Naive thymus-derived CD4-positive, alpha-beta T cell (primary cell): ENCODE data around the gene ALDH3B2. TPM values are rescaled to one million over a fixed set of nuclear protein-coding genes. Genes with fewer than 3 reads are reported as not detected.

Experiments
- ATAC-seq: fragments of 150-1000 bp; cut with Tn5 transposase; 2 replicates; pipeline ENCODE4 v1.10.0; 2021; ENCODE audit warnings: mild to moderate bottlenecking, moderate library complexity
- CTCF ChIA-PET: fragments of 350-600 bp; sonication (Branson Sonifier 250); formaldehyde crosslinking; loops from one replicate; lab custom pipeline; 2021; ENCODE audit warnings: antibody characterized with exemption; lab: Charles Lee
- POLR2A ChIA-PET: fragments of 350-600 bp; sonication (Branson Sonifier 250); formaldehyde crosslinking; loops from one replicate; lab custom pipeline; 2021; ENCODE audit warnings: antibody characterized with exemption, inconsistent platforms; lab: Charles Lee
- DNase-seq, 9 donors: peaks; one replicate each; pipeline versions ENCODE4 v3.0.0 to v3.0.0-alpha.2; 2020 to 2022; ENCODE audit warnings: mixed read lengths in 1 of 9
- H3K27ac ChIP-seq: one replicate; pipeline ENCODE4 v1.7.0; 2013; ENCODE audit warnings: mild to moderate bottlenecking, low read depth, low read length, moderate library complexity
- H3K27me3 ChIP-seq, 2 donors: one replicate each; pipeline ENCODE4 v1.7.0; 2013; ENCODE audit warnings: low read length in 2 of 2, mild to moderate bottlenecking in 2 of 2, moderate library complexity in 2 of 2; ENCODE audit not compliant: control insufficient read depth in 2 of 2, insufficient read depth in 2 of 2
- H3K36me3 ChIP-seq, 3 experiments: 1 replicate in 2 of 3; 2 replicates in 1 of 3; pipeline ENCODE4 v1.7.0; 2013; ENCODE audit warnings: low read length in 3 of 3, mild to moderate bottlenecking in 3 of 3, moderate library complexity in 1 of 3; ENCODE audit not compliant: insufficient read depth in 3 of 3, control insufficient read depth in 2 of 3
- H3K4me1 ChIP-seq, 2 donors: one replicate each; pipeline ENCODE4 v1.7.0; 2013; ENCODE audit warnings: low read length in 2 of 2, mild to moderate bottlenecking in 2 of 2, moderate library complexity in 1 of 2; ENCODE audit not compliant: control insufficient read depth in 2 of 2, insufficient read depth in 2 of 2
- H3K4me3 ChIP-seq: 2 replicates; pipeline ENCODE4 v1.7.0; 2013; ENCODE audit warnings: mild to moderate bottlenecking, low read length
- H3K9me3 ChIP-seq, 3 experiments: 1 replicate in 2 of 3; 2 replicates in 1 of 3; pipeline ENCODE4 v1.7.0; 2013; ENCODE audit warnings: low read length in 3 of 3; ENCODE audit not compliant: control insufficient read depth in 2 of 3
- H3K27ac Mint-ChIP-seq, 9 donors: one replicate each; pipeline ENCODE4 v1.8.0; 2020 to 2022; ENCODE audit warnings: mixed read lengths in 9 of 9, mild to moderate bottlenecking in 8 of 9, moderate library complexity in 5 of 9, inconsistent platforms in 2 of 9
- H3K27me3 Mint-ChIP-seq, 5 donors: one replicate each; pipeline ENCODE4 v1.8.0; 2021 to 2022; ENCODE audit warnings: mixed read lengths in 5 of 5, mild to moderate bottlenecking in 1 of 5
- H3K36me3 Mint-ChIP-seq, 5 donors: one replicate each; pipeline ENCODE4 v1.8.0; 2020 to 2022; ENCODE audit warnings: mixed read lengths in 5 of 5, mild to moderate bottlenecking in 3 of 5, inconsistent platforms in 1 of 5
- H3K4me1 Mint-ChIP-seq, 7 donors: one replicate each; pipeline ENCODE4 v1.8.0; 2020 to 2022; ENCODE audit warnings: mixed read lengths in 7 of 7, mild to moderate bottlenecking in 3 of 7, inconsistent platforms in 1 of 7
- H3K4me3 Mint-ChIP-seq, 10 donors: one replicate each; pipeline ENCODE4 v1.8.0; 2020 to 2022; ENCODE audit warnings: mild to moderate bottlenecking in 10 of 10, mixed read lengths in 10 of 10, moderate library complexity in 6 of 10, inconsistent platforms in 2 of 10
- H3K9me3 Mint-ChIP-seq, 11 donors: one replicate each; pipeline ENCODE4 v1.8.0; 2020 to 2022; ENCODE audit warnings: mixed read lengths in 11 of 11, mild to moderate bottlenecking in 4 of 11, inconsistent platforms in 1 of 11, moderate library complexity in 1 of 11
- intact Hi-C, 2 donors: fragments of 100-400 bp; cut with micrococcal nuclease; formaldehyde crosslinking; loops; one replicate each; pipeline ENCODE4 v1.15.1; 2023
- polyA plus RNA-seq, 2 donors: library from polyadenylated mRNA; unstranded; fragments of 300-500 nt; fragmentation: Illumina TruSeq; gene quantifications; one replicate each; pipeline ENCODE4 v1.2.3, GENCODE V29; 2021
- total RNA-seq, 6 experiments: library from RNA in 5 of 6; stranded (reverse) in 5 of 6; gene quantifications; 1 replicate in 5 of 6; 2 replicates in 1 of 6; pipeline ENCODE4 v1.2.3 and lab custom pipeline; 2021 to 2026

The ALDH3B2 gene
- total and polyA plus RNA-seq, 7 experiments from 2014 or later: not detected

GRCh38 chr11:67630943-67631331, 43.5 kb downstream of the ALDH3B2 start:
- Mint-ChIP-seq H3K27ac (peak overlapping the region; percentile 74 to 96 (median 89)), H3K4me1 (peaks cover 4 to 12% (median 7%) of the 10 kb centered on the region in 7 donors), H3K27me3 (no peaks in the 10 kb centered on the region), H3K4me3 (peak overlapping the region; percentile 84 to 94 (median 89)), H3K9me3 (no peaks in the 10 kb centered on the region), H3K36me3 (no peaks in the 10 kb centered on the region)
- ChIA-PET CTCF (interaction anchor here (0.6 to 2.5 kb wide), 9 partner anchors 17 to 231 kb away, joined by 3 to 9 read pairs (median 5); partner anchors contain the start of gene ACY3), POLR2A (interaction anchor here (1.0 to 2.4 kb wide), 6 partner anchors 12 to 277 kb away, joined by 3 to 13 read pairs (median 6); partner anchors contain the start of genes ACY3, GSTP1 and POLD4)
- intact Hi-C loops: loop anchor here (1.0 to 5.0 kb wide), 10 partner anchors 9 to 278 kb away; partner anchors contain the start of genes NDUFV1 (in 2 of the 2), ACY3 (in 1 of the 2), AIP (in 1 of the 2) and CDK2AP2 (in 1 of the 2)
- ATAC-seq: no peak
- peaks cover 8 to 9% of the 10 kb centered on the region in 2 donors for H3K4me1 ChIP-seq
- peak overlapping the region; percentile 85 for H3K27ac ChIP-seq
- no peak for DNase-seq
- peak overlapping the region; percentile 84 for H3K4me3 ChIP-seq
- H3K36me3 ChIP-seq: no peaks in the 10 kb centered on the region
- H3K27me3 ChIP-seq: no peaks in the 10 kb centered on the region
- no peaks in the 10 kb centered on the region for H3K9me3 ChIP-seq

DNA sequence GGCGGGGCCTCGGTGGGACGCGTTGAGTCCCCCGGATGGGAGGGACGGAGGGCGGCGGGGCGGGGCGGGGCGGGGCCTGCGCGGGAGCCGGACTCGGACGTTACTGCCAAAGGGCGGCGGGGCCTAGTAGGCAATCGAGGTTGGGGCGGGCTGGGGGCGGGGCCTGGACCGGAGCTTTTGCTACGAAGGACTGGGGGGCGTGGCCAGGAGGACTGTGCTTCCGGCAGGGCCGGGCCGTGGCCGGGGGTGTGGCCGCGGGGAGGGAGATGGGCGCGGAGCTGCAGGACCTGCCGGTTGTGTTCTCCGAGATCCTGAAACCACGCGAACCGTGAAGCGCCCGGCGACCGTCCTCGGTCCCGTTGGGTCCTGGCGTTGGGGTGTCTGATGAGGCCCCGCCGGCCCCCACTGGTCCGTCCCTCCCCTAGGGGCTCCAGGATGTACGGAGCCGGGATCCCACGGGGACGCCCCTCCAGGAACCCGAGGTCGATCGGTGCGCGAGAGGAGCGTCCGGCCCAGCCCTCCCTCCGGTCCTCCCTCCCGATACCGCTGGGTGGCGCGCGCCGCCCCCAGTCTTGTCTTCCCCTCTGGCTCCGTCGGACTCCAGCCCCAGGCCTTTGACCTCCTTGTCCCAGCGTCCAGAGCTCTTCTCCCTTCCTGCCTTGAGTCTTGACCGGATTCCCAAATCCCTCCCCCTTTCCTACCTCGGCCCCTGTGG, 44.0 kb downstream of the ALDH3B2 start:
- H3K4me3 ChIP-seq: peak overlapping the region; percentile 84
- Mint-ChIP-seq H3K36me3 (no peaks in the 10 kb centered on the region), H3K27me3 (no peaks in the 10 kb centered on the region), H3K27ac (peak overlapping the region; percentile 74 to 96 (median 89)), H3K4me1 (peaks cover 5 to 15% (median 7%) of the 10 kb centered on the region in 7 donors), H3K9me3 (no peaks in the 10 kb centered on the region), H3K4me3 (peak overlapping the region; percentile 84 to 94 (median 89))
- no peaks in the 10 kb centered on the region for H3K27me3 ChIP-seq
- intact Hi-C loops: loop anchor here (1.0 to 5.0 kb wide), 10 partner anchors 10 to 277 kb away; partner anchors contain the start of genes NDUFV1 (in 2 of the 2), ACY3 (in 1 of the 2), AIP (in 1 of the 2) and CDK2AP2 (in 1 of the 2)
- peak overlapping the region; percentile 85 for H3K27ac ChIP-seq
- H3K36me3 ChIP-seq: no peaks in the 10 kb centered on the region
- peaks cover 8 to 9% of the 10 kb centered on the region in 2 donors for H3K4me1 ChIP-seq
- ChIA-PET CTCF (interaction anchor here (0.6 to 2.5 kb wide), 13 partner anchors 16 to 502 kb away, joined by 3 to 9 read pairs (median 5); partner anchors contain the start of gene ACY3), POLR2A (interaction anchor here (0.6 to 3.0 kb wide), 14 partner anchors 8 to 1014 kb away, joined by 3 to 27 read pairs (median 4); partner anchors contain the start of genes ACY3, GSTP1, KDM2A and POLD4)
- ATAC-seq (peak; percentile 87), DNase-seq (peak in 8 of 9 donors; percentile 40 to 97 (median 86))
- no peaks in the 10 kb centered on the region for H3K9me3 ChIP-seq

DNA sequence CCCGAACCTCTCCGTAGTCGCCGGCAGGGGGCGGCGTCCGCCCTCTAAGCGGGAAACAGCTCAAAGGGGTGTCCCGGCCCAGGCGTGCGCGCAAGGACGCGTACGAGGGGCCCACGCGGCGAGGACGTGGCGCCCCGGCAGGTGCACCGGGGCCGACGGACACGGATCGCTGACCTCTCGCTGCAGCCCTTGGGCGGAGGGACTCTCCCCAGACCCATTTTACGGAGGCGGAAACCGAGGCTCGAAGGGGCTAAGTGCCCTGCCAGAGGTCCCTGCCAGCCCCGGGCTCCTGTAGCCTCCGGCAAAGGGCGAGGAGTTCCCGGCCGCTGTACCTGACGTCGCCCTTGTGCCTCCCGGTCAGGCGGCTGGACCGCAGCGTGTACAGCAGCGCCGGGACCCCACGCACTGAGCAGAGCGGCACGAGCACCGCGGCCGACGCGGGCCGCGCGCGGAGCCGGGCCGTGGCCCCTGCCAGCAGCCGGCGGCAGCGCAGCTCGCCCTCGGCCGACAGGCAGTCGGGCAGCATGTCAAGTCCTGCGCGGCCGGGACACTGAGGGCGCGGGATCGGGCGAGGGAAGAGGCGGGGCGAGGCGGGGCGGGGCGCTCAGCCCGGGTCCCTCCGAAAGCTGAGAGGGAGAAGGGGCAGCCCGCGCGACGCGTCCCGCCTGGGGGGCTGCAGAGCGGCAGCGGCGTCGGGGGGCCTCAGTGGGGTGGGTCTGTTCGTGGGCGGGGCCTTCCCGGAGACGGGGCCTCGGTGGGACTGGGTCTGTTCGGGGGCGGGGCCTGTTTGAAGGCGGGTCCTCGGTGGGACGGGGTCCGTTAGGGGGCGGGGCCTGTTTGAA, 44.8 kb downstream of the ALDH3B2 start, which contains the start of gene NUDT8:
NUDT8 (minus strand) TSS at position 552 of the 842 bp plus-strand sequence; CDS start at position 526, 26 bp downstream.
- no peaks in the 10 kb centered on the region for H3K36me3 ChIP-seq
- Mint-ChIP-seq H3K4me1 (peaks cover 5 to 18% (median 10%) of the 10 kb centered on the region in 7 donors), H3K9me3 (no peaks in the 10 kb centered on the region), H3K27ac (peak within 1 kb of the TSS; percentile 74 to 96 (median 89)), H3K27me3 (no peaks in the 10 kb centered on the region), H3K36me3 (no peaks in the 10 kb centered on the region), H3K4me3 (peak within 1 kb of the TSS; percentile 84 to 94 (median 89))
- POLR2A ChIA-PET: interaction anchor here (0.6 to 3.0 kb wide), 17 partner anchors 9 to 1013 kb away, joined by 3 to 27 read pairs (median 3); partner anchors contain the start of genes ACY3, GSTP1, KDM2A and POLD4
- peaks cover 8 to 9% of the 10 kb centered on the region in 2 donors for H3K4me1 ChIP-seq
- peak within 1 kb of the TSS; percentile 84 for H3K4me3 ChIP-seq
- H3K27ac ChIP-seq: peak within 1 kb of the TSS; percentile 85
- CTCF ChIA-PET: interaction anchor here (0.6 to 2.4 kb wide), 15 partner anchors 12 to 1310 kb away, joined by 3 to 13 read pairs (median 4); partner anchors contain the start of gene ACY3
- intact Hi-C loops: loop anchor here (1.0 to 5.0 kb wide), 12 partner anchors 11 to 276 kb away; partner anchors contain the start of genes CDK2AP2 (in 2 of the 2), NDUFV1 (in 2 of the 2), ACY3 (in 1 of the 2) and AIP (in 1 of the 2)
- H3K27me3 ChIP-seq: no peaks in the 10 kb centered on the region
- no peaks in the 10 kb centered on the region for H3K9me3 ChIP-seq
- DNase-seq (peak; percentile 81 to 98 (median 87)), ATAC-seq (peak; percentile 69)

DNA sequence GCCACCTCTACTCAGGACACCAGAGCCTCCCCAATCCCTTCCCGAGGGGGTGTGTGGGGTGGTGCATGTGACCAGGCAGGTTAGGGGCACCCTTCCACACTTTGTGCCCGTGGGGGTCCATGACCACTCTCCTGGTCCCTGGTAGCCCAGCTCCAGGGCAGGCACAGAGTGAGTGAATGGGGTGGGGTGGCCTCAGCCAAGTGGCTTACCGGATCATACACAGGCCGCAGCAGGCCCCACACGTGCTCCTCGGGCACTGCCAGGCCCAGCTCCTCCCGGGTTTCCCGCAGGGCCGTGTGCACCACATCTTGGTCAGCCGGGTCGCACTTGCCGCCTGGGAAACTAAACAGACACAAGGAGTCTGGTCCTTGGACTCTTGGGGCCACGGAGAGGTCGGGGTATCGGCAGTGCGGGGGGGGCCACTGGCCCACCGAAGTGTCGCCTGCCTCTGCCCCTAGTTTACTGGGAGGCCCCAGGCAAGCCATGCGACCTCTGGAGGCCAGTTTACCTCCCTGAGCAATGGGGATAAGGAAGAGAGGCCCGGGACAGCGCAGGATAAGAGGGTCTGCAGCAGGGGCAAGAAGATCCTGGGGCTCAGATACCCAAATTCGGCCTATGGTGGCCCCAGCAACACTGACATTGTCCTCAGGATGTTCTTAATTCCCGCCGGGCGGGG, 45.6 kb downstream of the ALDH3B2 start:
- H3K27ac Mint-ChIP-seq: peak overlapping the region in 2 of 9 donors; percentile 69 to 91
- intact Hi-C loops: loop anchor here (1.0 to 5.0 kb wide), 3 partner anchors 30 to 121 kb away; partner anchors contain the start of gene CDK2AP2 (in 1 of the 2)
- no peaks in the 10 kb centered on the region for H3K36me3 Mint-ChIP-seq
- Histone ChIP-seq H3K27ac (no peak overlapping the region), H3K4me3 (no peak overlapping the region), H3K9me3 (no peaks in the 10 kb centered on the region), H3K36me3 (no peaks in the 10 kb centered on the region), H3K4me1 (peaks cover 8 to 9% of the 10 kb centered on the region in 2 donors), H3K27me3 (no peaks in the 10 kb centered on the region)
- ATAC-seq (no peak), DNase-seq (no peak)
- peaks cover 5 to 18% (median 10%) of the 10 kb centered on the region in 7 donors for H3K4me1 Mint-ChIP-seq
- peak overlapping the region in 9 of 10 donors; percentile 26 to 94 (median 87) for H3K4me3 Mint-ChIP-seq
- CTCF ChIA-PET: interaction anchor here (0.5 to 2.4 kb wide), 13 partner anchors 11 to 1114 kb away, joined by 3 to 13 read pairs (median 4); partner anchors contain the start of gene ACY3
- no peaks in the 10 kb centered on the region for H3K27me3 Mint-ChIP-seq
- no peaks in the 10 kb centered on the region for H3K9me3 Mint-ChIP-seq
- POLR2A ChIA-PET: interaction anchor here (0.8 to 3.0 kb wide), 9 partner anchors 10 to 1012 kb away, joined by 3 to 27 read pairs (median 4); partner anchors contain the start of genes ACY3, GSTP1 and RBM14

DNA sequence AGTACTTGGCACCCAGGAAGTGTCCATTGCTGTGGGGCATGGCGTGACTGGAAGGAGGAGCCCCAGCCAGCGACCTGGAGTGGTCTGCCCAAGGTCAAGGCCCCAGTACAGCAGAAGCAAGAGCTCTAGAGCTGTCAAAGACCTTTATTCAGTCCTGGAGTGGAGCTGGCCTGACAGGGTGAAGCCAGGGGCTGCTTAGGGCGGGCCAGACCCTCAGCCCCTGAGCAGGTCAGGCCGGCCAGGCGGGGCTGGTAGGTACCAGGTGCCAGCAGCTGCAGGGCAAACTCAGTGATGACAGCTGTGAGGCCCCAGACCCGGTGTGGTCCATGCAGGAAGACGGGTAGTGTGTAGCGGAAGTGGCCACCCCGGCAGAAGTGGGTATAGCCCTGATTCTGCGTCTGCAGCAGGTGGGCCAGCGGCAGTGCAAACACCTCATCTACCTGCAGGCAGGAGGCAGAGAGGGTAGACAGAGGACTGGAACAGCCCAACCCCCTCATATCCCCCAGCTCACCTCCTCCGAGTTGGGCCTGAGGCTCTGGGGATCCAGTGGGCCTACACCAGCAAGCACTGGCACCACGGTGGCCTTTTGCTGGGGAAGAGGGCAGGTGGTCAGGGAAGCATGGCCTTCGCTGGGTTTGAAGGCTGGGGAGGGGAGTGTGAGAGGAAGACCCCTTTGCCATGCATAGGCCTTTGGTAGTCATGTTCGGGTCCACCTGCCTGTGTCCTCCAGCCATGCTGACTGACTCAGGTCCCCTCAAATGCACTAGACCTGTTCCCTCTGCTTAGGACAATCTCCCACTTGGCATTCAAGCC, 46.4 kb downstream of the ALDH3B2 start:
- Mint-ChIP-seq H3K4me3 (peak overlapping the region in 2 of 10 donors; percentile 33 to 55), H3K27me3 (no peaks in the 10 kb centered on the region), H3K9me3 (no peaks in the 10 kb centered on the region), H3K27ac (peak overlapping the region in 2 of 9 donors; percentile 45 to 60), H3K4me1 (peaks cover 5 to 18% (median 10%) of the 10 kb centered on the region in 7 donors), H3K36me3 (no peaks in the 10 kb centered on the region)
- H3K27ac ChIP-seq: no peak overlapping the region
- ChIA-PET POLR2A (interaction anchor here (1.2 to 3.0 kb wide), 3 partner anchors 10 to 13 kb away, joined by 3 to 27 read pairs (median 3); no protein-coding TSS in a partner anchor), CTCF (interaction anchor here (0.6 to 2.4 kb wide), 9 partner anchors 10 to 271 kb away, joined by 3 to 13 read pairs (median 4); partner anchors contain the start of gene ACY3)
- no peaks in the 10 kb centered on the region for H3K36me3 ChIP-seq
- H3K9me3 ChIP-seq: no peaks in the 10 kb centered on the region
- H3K4me1 ChIP-seq: peaks cover 8 to 9% of the 10 kb centered on the region in 2 donors
- peak in 1 of 9 donors; percentile 9 for DNase-seq
- no peak overlapping the region for H3K4me3 ChIP-seq
- H3K27me3 ChIP-seq: no peaks in the 10 kb centered on the region
- intact Hi-C loops: loop anchor here in 1 of 2 donors (5.0 kb wide), 1 partner anchor 84 kb away; no protein-coding TSS in a partner anchor
- no peak for ATAC-seq
